Peyer's patch (tissue), 4 donors: ENCODE measurements around the gene LDLRAD4.

Source experiments
- POLR2A ChIP-seq, 2 donors: fragments of 450-650 bp; IDR thresholded peaks; one replicate each; pipeline ENCODE4 v1.5.1; 2017; ENCODE audit warnings: antibody characterized with exemption in 2 of 2, mild to moderate bottlenecking in 2 of 2, moderate library complexity in 2 of 2
- TF ChIP-seq, protein P1 (sequence below), 6 experiments: fragments of 450-650 bp in 4 of 6; fragments of 200-600 bp in 2 of 6; sonication (generic) in 1 of 6; IDR thresholded peaks; one replicate each; pipeline ENCODE4 v1.5.1; 2017 to 2019; ENCODE audit warnings: antibody characterized with exemption in 6 of 6, mild to moderate bottlenecking in 3 of 6, moderate library complexity in 1 of 6

- TF ChIP-seq POLR2A (IDR thresholded peaks at IDR 0.05): no peak
- TF ChIP-seq, protein P1, sequence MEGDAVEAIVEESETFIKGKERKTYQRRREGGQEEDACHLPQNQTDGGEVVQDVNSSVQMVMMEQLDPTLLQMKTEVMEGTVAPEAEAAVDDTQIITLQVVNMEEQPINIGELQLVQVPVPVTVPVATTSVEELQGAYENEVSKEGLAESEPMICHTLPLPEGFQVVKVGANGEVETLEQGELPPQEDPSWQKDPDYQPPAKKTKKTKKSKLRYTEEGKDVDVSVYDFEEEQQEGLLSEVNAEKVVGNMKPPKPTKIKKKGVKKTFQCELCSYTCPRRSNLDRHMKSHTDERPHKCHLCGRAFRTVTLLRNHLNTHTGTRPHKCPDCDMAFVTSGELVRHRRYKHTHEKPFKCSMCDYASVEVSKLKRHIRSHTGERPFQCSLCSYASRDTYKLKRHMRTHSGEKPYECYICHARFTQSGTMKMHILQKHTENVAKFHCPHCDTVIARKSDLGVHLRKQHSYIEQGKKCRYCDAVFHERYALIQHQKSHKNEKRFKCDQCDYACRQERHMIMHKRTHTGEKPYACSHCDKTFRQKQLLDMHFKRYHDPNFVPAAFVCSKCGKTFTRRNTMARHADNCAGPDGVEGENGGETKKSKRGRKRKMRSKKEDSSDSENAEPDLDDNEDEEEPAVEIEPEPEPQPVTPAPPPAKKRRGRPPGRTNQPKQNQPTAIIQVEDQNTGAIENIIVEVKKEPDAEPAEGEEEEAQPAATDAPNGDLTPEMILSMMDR (IDR thresholded peaks at IDR 0.05): no peak
Measured at GRCh38 chr18:13672657-13673056, 454.1 kb downstream of the LDLRAD4 start.
